H1 (cell line): ENCODE measurements around the gene MARCHF9. TPM values are rescaled to one million over a fixed set of nuclear protein-coding genes. Genes with fewer than 3 reads are reported as not detected.

Experiments
- CTCF ChIA-PET: fragments of 300-600 bp; sonication (Branson Sonifier 250); formaldehyde crosslinking; loops from one replicate; lab custom pipeline; 2021; ENCODE audit not compliant: partially characterized antibody; lab: Charles Lee
- POLR2A ChIA-PET: fragments of 300-600 bp; sonication (Branson Sonifier 250); formaldehyde crosslinking; loops from one replicate; lab custom pipeline; 2021; ENCODE audit warnings: inconsistent platforms; ENCODE audit not compliant: partially characterized antibody; lab: Charles Lee
- DNase-seq, 2 experiments: peaks; one replicate each; pipeline versions ENCODE4 v3.0.0 to v3.0.0-alpha.2; 2010 to 2022; ENCODE audit warnings: low spot score in 2 of 2, low read depth in 1 of 2, mixed read lengths in 1 of 2
- FAIRE-seq: peaks from 2 replicates; lab custom pipeline; 2011; peaks lifted over from hg19 to GRCh38; lab: Jason Lieb, UNC
- H2AFZ ChIP-seq: 2 replicates; pipeline ENCODE4 v1.8.1; 2012; ENCODE audit warnings: low read length, inconsistent platforms
- H2AK5ac ChIP-seq: 2 replicates; pipeline ENCODE4 v1.6.1; 2013; ENCODE audit warnings: low read depth, low read length
- H2BK120ac ChIP-seq: replicated peaks from 2 replicates; pipeline ENCODE3; 2013; ENCODE audit warnings: low read depth, low read length, inconsistent platforms
- H2BK12ac ChIP-seq: 2 replicates; pipeline ENCODE4 v1.6.1; 2013; ENCODE audit warnings: low read depth, low read length
- H2BK15ac ChIP-seq: 2 replicates; pipeline ENCODE4 v1.6.1; 2013; ENCODE audit warnings: low read length
- H2BK20ac ChIP-seq: 2 replicates; pipeline ENCODE4 v1.6.1; 2013; ENCODE audit warnings: low read length
- H2BK5ac ChIP-seq: 2 replicates; pipeline ENCODE4 v1.6.1; 2013; ENCODE audit warnings: low read depth, low read length
- H3K14ac ChIP-seq: 2 replicates; pipeline ENCODE4 v1.6.1; 2013; ENCODE audit warnings: inconsistent platforms; ENCODE audit not compliant: insufficient read length
- H3K18ac ChIP-seq: 2 replicates; pipeline ENCODE4 v1.6.1; 2013; ENCODE audit warnings: low read length; ENCODE audit errors: extremely low read depth
- H3K23ac ChIP-seq: 2 replicates; pipeline ENCODE4 v1.6.1; 2013; ENCODE audit warnings: inconsistent platforms; ENCODE audit not compliant: insufficient read length
- H3K23me2 ChIP-seq: 2 replicates; pipeline ENCODE4 v1.6.1; 2013; ENCODE audit warnings: low read depth, low read length
- H3K27ac ChIP-seq: 2 replicates; pipeline ENCODE4 v1.6.1; 2011; ENCODE audit warnings: low read depth, low read length, inconsistent platforms
- H3K27me3 ChIP-seq, 4 experiments: replicated peaks in 1 of 4; 1 replicate in 1 of 4; 2 replicates in 3 of 4; pipeline versions ENCODE4 v1.6.1 to v1.8.1; 2011 to 2013; ENCODE audit warnings: low read length in 3 of 4, mild to moderate bottlenecking in 3 of 4, inconsistent platforms in 2 of 4, mixed read lengths in 2 of 4, moderate library complexity in 1 of 4; ENCODE audit not compliant: control insufficient read depth in 3 of 4, insufficient read depth in 3 of 4; ENCODE audit errors: extremely low read depth in 1 of 4
- H3K36me3 ChIP-seq, 4 experiments: 2 replicates each; pipeline versions ENCODE4 v1.6.1 to v1.8.1; 2011 to 2013; ENCODE audit warnings: mild to moderate bottlenecking in 4 of 4, low read length in 3 of 4, moderate library complexity in 2 of 4, control low read depth in 1 of 4, inconsistent platforms in 1 of 4; ENCODE audit not compliant: insufficient read depth in 4 of 4, control insufficient read depth in 2 of 4
- H3K4ac ChIP-seq: replicated peaks from 2 replicates; pipeline ENCODE3; 2013; ENCODE audit warnings: low read length, low read depth, mixed read lengths, inconsistent platforms; ENCODE audit not compliant: insufficient read length
- H3K4me1 ChIP-seq, 4 experiments: replicated peaks in 1 of 4; 1 replicate in 1 of 4; 2 replicates in 3 of 4; pipeline versions ENCODE4 v1.6.1 to v1.8.1; 2011 to 2013; ENCODE audit warnings: low read length in 3 of 4, inconsistent platforms in 2 of 4, mixed read lengths in 1 of 4; ENCODE audit not compliant: insufficient read depth in 4 of 4, control insufficient read depth in 3 of 4
- H3K4me2 ChIP-seq, 2 experiments: 2 replicates each; pipeline versions ENCODE4 v1.6.1 to v1.8.1; 2011 to 2013; ENCODE audit warnings: low read depth in 2 of 2, low read length in 2 of 2, control low read depth in 1 of 2, inconsistent platforms in 1 of 2, mild to moderate bottlenecking in 1 of 2; ENCODE audit not compliant: insufficient read depth in 1 of 2
- H3K4me3 ChIP-seq, 4 experiments: fragments of 200-600, 300-600 bp in 1 of 4; sonication (generic), shearing (Covaris generic), sonication (Bioruptor Twin) in 1 of 4; 2 replicates each; pipeline versions ENCODE4 v1.5.1 to v1.8.1; 2011 to 2016; ENCODE audit warnings: low read length in 4 of 4, low read depth in 3 of 4, control low read depth in 2 of 4, inconsistent platforms in 2 of 4, mild to moderate bottlenecking in 2 of 4, mixed read lengths in 1 of 4, moderate library complexity in 1 of 4; ENCODE audit not compliant: insufficient read depth in 2 of 4; ENCODE audit errors: extremely low read depth in 1 of 4
- H3K56ac ChIP-seq: replicated peaks from 2 replicates; pipeline ENCODE3; 2013; ENCODE audit warnings: low read depth, mild to moderate bottlenecking, mixed read lengths, low read length, inconsistent platforms; ENCODE audit not compliant: insufficient read length
- H3K79me1 ChIP-seq: 2 replicates; pipeline ENCODE4 v1.6.1; 2013; ENCODE audit warnings: low read depth, low read length, control low read depth
- H3K79me2 ChIP-seq, 2 experiments: 2 replicates each; pipeline versions ENCODE4 v1.6.1 to v1.8.1; 2012 to 2013; ENCODE audit warnings: low read length in 2 of 2, mild to moderate bottlenecking in 2 of 2, inconsistent platforms in 1 of 2; ENCODE audit not compliant: insufficient read depth in 2 of 2, control insufficient read depth in 1 of 2
- H3K9ac ChIP-seq, 4 experiments: replicated peaks in 1 of 4; 1 replicate in 1 of 4; 2 replicates in 3 of 4; pipeline versions ENCODE4 v1.6.1 to v1.8.1; 2011 to 2013; ENCODE audit warnings: low read depth in 3 of 4, low read length in 3 of 4, control low read depth in 2 of 4, mild to moderate bottlenecking in 2 of 4, moderate library complexity in 2 of 4, inconsistent platforms in 1 of 4; ENCODE audit errors: extremely low read depth in 1 of 4
- H3K9me3 ChIP-seq, 2 experiments: 2 replicates each; pipeline versions ENCODE4 v1.6.1 to v1.8.1; 2012 to 2013; ENCODE audit warnings: mild to moderate bottlenecking in 2 of 2, moderate library complexity in 2 of 2, control low read depth in 1 of 2, inconsistent platforms in 1 of 2, low read depth in 1 of 2, low read length in 1 of 2, mixed read lengths in 1 of 2; ENCODE audit not compliant: insufficient read depth in 2 of 2
- H4K20me1 ChIP-seq, 2 experiments: replicated peaks in 1 of 2; 2 replicates each; pipeline versions ENCODE3 to v1.8.1; 2011 to 2013; ENCODE audit warnings: inconsistent platforms in 2 of 2, low read length in 2 of 2, mild to moderate bottlenecking in 1 of 2; ENCODE audit not compliant: insufficient read depth in 2 of 2, control insufficient read depth in 1 of 2
- H4K5ac ChIP-seq: 2 replicates; pipeline ENCODE4 v1.6.1; 2013; ENCODE audit warnings: low read length, low read depth, mixed read lengths, inconsistent platforms; ENCODE audit not compliant: insufficient read length
- H4K8ac ChIP-seq: 2 replicates; pipeline ENCODE4 v1.8.0; 2013; ENCODE audit warnings: mild to moderate bottlenecking, moderate library complexity, low read length, inconsistent platforms; ENCODE audit not compliant: insufficient read depth; ENCODE audit errors: extremely low read depth
- H4K91ac ChIP-seq: replicated peaks from 2 replicates; pipeline ENCODE3; 2013; ENCODE audit warnings: low read length, mixed read lengths, inconsistent platforms; ENCODE audit not compliant: insufficient read length
- BCL11A ChIP-seq, 2 experiments: IDR thresholded peaks; one replicate each; pipeline ENCODE4 v1.6.1; 2011; ENCODE audit warnings: low read depth in 2 of 2, low read length in 2 of 2, mild to moderate bottlenecking in 2 of 2
- CHD2 ChIP-seq: IDR thresholded peaks from 2 replicates; pipeline ENCODE4 v1.6.1; 2012; ENCODE audit warnings: low read length, improper control_type of control experiment
- GABPA ChIP-seq: IDR thresholded peaks from 2 replicates; pipeline ENCODE4 v1.6.1; 2011; ENCODE audit warnings: mild to moderate bottlenecking, low read length, moderate library complexity, borderline replicate concordance; ENCODE audit not compliant: insufficient read depth
- HDAC2 ChIP-seq, 2 experiments: fragments of 300-600 bp in 1 of 2; sonication (generic) in 1 of 2; IDR thresholded peaks; 2 replicates each; pipeline ENCODE4 v1.6.1; 2011 to 2012; ENCODE audit warnings: low read depth in 2 of 2, low read length in 2 of 2, mild to moderate bottlenecking in 2 of 2, moderate library complexity in 2 of 2, borderline replicate concordance in 1 of 2, inconsistent platforms in 1 of 2
- JUN ChIP-seq: IDR thresholded peaks from 2 replicates; pipeline ENCODE4 v1.6.1; 2011; ENCODE audit warnings: low read depth, mild to moderate bottlenecking, improper control_type of control experiment, low read length
- NANOG ChIP-seq: IDR thresholded peaks from 2 replicates; pipeline ENCODE4 v1.6.1; 2011; ENCODE audit warnings: low read length, low read depth, mild to moderate bottlenecking, inconsistent platforms; ENCODE audit not compliant: insufficient read depth, poor library complexity, severe bottlenecking
- POLR2AphosphoS5 ChIP-seq: IDR thresholded peaks from 2 replicates; pipeline ENCODE4 v1.6.1; 2011; ENCODE audit warnings: low read depth, low read length
- SAP30 ChIP-seq: fragments of 300-600 bp; sonication (generic); IDR thresholded peaks from 2 replicates; pipeline ENCODE4 v1.7.1; 2012; ENCODE audit warnings: low read length, moderate library complexity, mild to moderate bottlenecking, inconsistent platforms; ENCODE audit not compliant: insufficient read depth, insufficient replicate concordance
- SIRT6 ChIP-seq: IDR thresholded peaks from one replicate; pipeline ENCODE4 v1.7.1; 2012; ENCODE audit warnings: low read length, inconsistent platforms
- SP4 ChIP-seq: IDR thresholded peaks from 2 replicates; pipeline ENCODE4 v1.6.1; 2012; ENCODE audit warnings: low read length, inconsistent platforms
- ZNF274 ChIP-seq: IDR thresholded peaks from 2 replicates; pipeline ENCODE4 v1.7.0; 2012; ENCODE audit warnings: low read length, borderline replicate concordance; ENCODE audit errors: extremely low read depth
- WGBS, 2 experiments: shearing (Covaris generic) in 1 of 2; methylation state at CpG; one replicate each; pipeline versions ENCODE4 v1.1.6 to v1.1.7; 2013 to 2015; ENCODE audit warnings: low lambda C conversion rate in 2 of 2, mixed read lengths in 2 of 2, inconsistent platforms in 1 of 2, low coverage in 1 of 2, missing lambda C conversion rate in 1 of 2; ENCODE audit not compliant: insufficient replicate concordance in 2 of 2, insufficient coverage in 1 of 2, insufficient read length in 1 of 2; ENCODE audit errors: extremely low coverage in 1 of 2, missing lambda C conversion rate in 1 of 2; 5-methylcytosine and 5-hydroxymethylcytosine counted together
- polyA plus RNA-seq, 7 experiments: library from polyadenylated mRNA; depleted of rRNA in 3 of 7; stranded (reverse) in 5 of 7; unstranded in 2 of 7; fragments of >200 nt in 5 of 7; fragments of 200-250 nt in 2 of 7; gene quantifications; 1 replicate in 5 of 7; 2 replicates in 1 of 7; 4 replicates in 1 of 7; pipeline versions ENCODE4 v1.2.1 to v1.2.3, GENCODE V29; 2011 to 2013; ENCODE audit warnings: missing spikeins in 2 of 7, mixed read lengths in 2 of 7
- total RNA-seq: library from RNA; stranded (reverse); fragmentation: NEBNext Ultra II Directional; extraction: Animal tissue kit (Norgen Biotek cat#: 25700); gene quantifications from 2 replicates; pipeline ENCODE4 v1.2.1, GENCODE V29; 2021

The MARCHF9 gene
- total and polyA plus RNA-seq, 2 of the 8 experiments (the other 6 are each of a cell fraction or from before 2014, with no cell fraction given) = 6.4 to 7.8 TPM

- no peaks in the 10 kb centered on the region for H3K79me1 ChIP-seq
- no peaks in the 10 kb centered on the region for H3K9me3 ChIP-seq
- peak overlapping the region; percentile 52 to 95 for H3K4me2 ChIP-seq
- H2BK120ac ChIP-seq = no peak overlapping the region
- H2AFZ ChIP-seq = no peak overlapping the region
- no peak overlapping the region for H2AK5ac ChIP-seq
- CTCF ChIA-PET = interaction anchor here (0.6 to 11.7 kb wide), 33 partner anchors 10 to 654 kb away, joined by 3 to 149 read pairs (median 4); partner anchors contain the start of genes AGAP2, B4GALNT1, OS9 and TSPAN31
- no peak overlapping the region for H2BK20ac ChIP-seq
- no peak overlapping the region for H4K5ac ChIP-seq
- H3K4me3 ChIP-seq = peak overlapping the region; percentile 51 to 82 (median 65)
- H4K20me1 ChIP-seq = peaks cover 2 to 7% of the 10 kb centered on the region in 2 experiments
- H3K36me3 ChIP-seq = no peaks in the 10 kb centered on the region
- peak; percentile 65 to 95 for DNase-seq
- POLR2A ChIA-PET = interaction anchor here (0.5 to 7.4 kb wide), 11 partner anchors 11 to 152 kb away, joined by 3 to 59 read pairs (median 4); partner anchors contain the start of genes AGAP2, B4GALNT1 and TSPAN31
- peak overlapping the region; percentile 63 for H4K91ac ChIP-seq
- no peak overlapping the region for H3K9ac ChIP-seq
- FAIRE-seq = no peak
- H3K18ac ChIP-seq = no peak overlapping the region
- H3K27me3 ChIP-seq = peaks cover 19 to 70% (median 50%) of the 10 kb centered on the region in 4 experiments
- H3K23me2 ChIP-seq = peaks cover 12% of the 10 kb centered on the region; the same call in 1 of the 2 replicates
- no peak overlapping the region for H3K27ac ChIP-seq
- no peak overlapping the region for H3K4ac ChIP-seq
- H4K8ac ChIP-seq = no peak overlapping the region
- no peak overlapping the region for H3K56ac ChIP-seq
- no peak overlapping the region for H3K14ac ChIP-seq
- peak overlapping the region; percentile 75; the same call in 1 of the 2 replicates for H2BK12ac ChIP-seq
- H3K23ac ChIP-seq = no peak overlapping the region
- H2BK5ac ChIP-seq = no peak overlapping the region; the same call in 1 of the 2 replicates
- 4% methylated on average over 73 of the region's 79 CpGs; no CpG with 5 or more reads in 1 of the 2 experiments for WGBS, 2 experiments
- H3K4me1 ChIP-seq = peaks cover 0 to 20% (median 13%) of the 10 kb centered on the region in 4 experiments; a peak in 5 of 7 replicates
- H3K79me2 ChIP-seq = no peaks in the 10 kb centered on the region
- no peak overlapping the region for H2BK15ac ChIP-seq
- TF ChIP-seq HDAC2 (IDR thresholded peaks at IDR 0.05; ENCODE audit: borderline replicate concordance in 1 of 2, low read depth in 2 of 2, low read length in 2 of 2) (peak in 1 of 2 experiments; percentile 70; a peak in 1 of 4 replicates), CHD2 (no peak), JUN (no peak), NANOG (no peak), ZNF274 (no peak), BCL11A (IDR thresholded peaks at IDR 0.05; ENCODE audit: low read depth in 2 of 2, low read length in 2 of 2) (no peak), POLR2AphosphoS5 (no peak), GABPA (0 out of 2 replicates have a peak, but pooled peaks have one; percentile 41), SIRT6 (no peak), SAP30 (no peak), SP4 (no peak)
Observed at GRCh38 chr12:57726151-57726883, 28.6 kb upstream of the MARCHF9 start.
